ENCODE data around the gene B3GALT4. TPM values are rescaled to one million over a fixed set of nuclear protein-coding genes. Genes with fewer than 3 reads are reported as not detected.

The B3GALT4 gene
- total RNA-seq, 2 donors from 2014 or later = 3.9 to 5.6 TPM

GRCh38 chr6:33241968-33242367 is 35.0 kb upstream of the B3GALT4 start:
- 43 to 56% methylated on average over 3 of the region's 3 CpGs for WGBS, 2 donors
- no peak for ATAC-seq

DNA sequence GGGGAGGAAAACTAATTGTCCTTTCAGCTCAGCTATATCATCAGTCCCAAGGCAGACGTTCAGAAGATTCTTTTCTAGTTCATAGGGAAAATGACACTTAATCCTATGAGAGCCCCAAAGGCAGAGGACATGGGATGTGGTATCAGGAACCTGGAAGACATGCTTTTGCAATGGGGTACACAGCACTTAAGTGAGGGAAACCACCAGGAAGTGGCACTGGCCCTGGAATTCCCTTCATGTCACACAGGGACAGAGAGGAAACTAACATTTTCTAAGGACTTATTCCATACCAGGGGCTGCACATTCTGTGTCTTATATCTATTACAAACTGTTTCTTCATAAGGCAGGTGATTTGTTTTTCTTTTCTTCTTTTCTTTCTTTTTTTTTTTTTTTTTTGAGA is 33.4 kb upstream of the B3GALT4 start:
- TF ChIP-seq POLR2A (IDR thresholded peaks at IDR 0.05) = no peak
- TF ChIP-seq, protein P1, sequence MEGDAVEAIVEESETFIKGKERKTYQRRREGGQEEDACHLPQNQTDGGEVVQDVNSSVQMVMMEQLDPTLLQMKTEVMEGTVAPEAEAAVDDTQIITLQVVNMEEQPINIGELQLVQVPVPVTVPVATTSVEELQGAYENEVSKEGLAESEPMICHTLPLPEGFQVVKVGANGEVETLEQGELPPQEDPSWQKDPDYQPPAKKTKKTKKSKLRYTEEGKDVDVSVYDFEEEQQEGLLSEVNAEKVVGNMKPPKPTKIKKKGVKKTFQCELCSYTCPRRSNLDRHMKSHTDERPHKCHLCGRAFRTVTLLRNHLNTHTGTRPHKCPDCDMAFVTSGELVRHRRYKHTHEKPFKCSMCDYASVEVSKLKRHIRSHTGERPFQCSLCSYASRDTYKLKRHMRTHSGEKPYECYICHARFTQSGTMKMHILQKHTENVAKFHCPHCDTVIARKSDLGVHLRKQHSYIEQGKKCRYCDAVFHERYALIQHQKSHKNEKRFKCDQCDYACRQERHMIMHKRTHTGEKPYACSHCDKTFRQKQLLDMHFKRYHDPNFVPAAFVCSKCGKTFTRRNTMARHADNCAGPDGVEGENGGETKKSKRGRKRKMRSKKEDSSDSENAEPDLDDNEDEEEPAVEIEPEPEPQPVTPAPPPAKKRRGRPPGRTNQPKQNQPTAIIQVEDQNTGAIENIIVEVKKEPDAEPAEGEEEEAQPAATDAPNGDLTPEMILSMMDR (IDR thresholded peaks at IDR 0.05) = no peak
- no peak overlapping the region for H3K4me3 ChIP-seq
- H3K36me3 ChIP-seq (replicated peaks in 1 of 2; ENCODE audit: insufficient read depth in 1 of 2, low read depth in 2 of 2) = no peaks in the 10 kb centered on the region
- no peak overlapping the region for H3K27ac ChIP-seq
- 35 to 36% methylated on average over 1 of the region's 1 CpG for WGBS, 2 donors
- ATAC-seq (no peak), DNase-seq (no peak)
- H3K9me3 ChIP-seq = no peaks in the 10 kb centered on the region
- peaks cover 6% of the 10 kb centered on the region for H3K4me1 ChIP-seq
- H3K27me3 ChIP-seq = no peaks in the 10 kb centered on the region
- intact Hi-C loops (cut with DNase I) = loop anchor here (5.0 to 10.0 kb wide), 2 partner anchors 129 to 236 kb away; partner anchors contain the start of gene HLA-DOA

More at GRCh38 chr6:33241968-33242367, 35.0 kb upstream of the B3GALT4 start:
- Histone ChIP-seq H3K27ac (no peak overlapping the region), H3K9me3 (no peaks in the 10 kb centered on the region), H3K4me1 (no peaks in the 10 kb centered on the region), H3K36me3 (replicated peaks in 1 of 2; ENCODE audit: insufficient read depth in 1 of 2, low read depth in 2 of 2) (no peaks in the 10 kb centered on the region), H3K4me3 (no peak overlapping the region), H3K27me3 (no peaks in the 10 kb centered on the region)
- no peak for DNase-seq
- TF ChIP-seq POLR2A (IDR thresholded peaks at IDR 0.05) = no peak
- TF ChIP-seq, protein P1 (IDR thresholded peaks at IDR 0.05) = no peak
- intact Hi-C loops (cut with DNase I) = loop anchor here (5.0 to 10.0 kb wide), 2 partner anchors 127 to 235 kb away; partner anchors contain the start of gene HLA-DOA

DNA sequence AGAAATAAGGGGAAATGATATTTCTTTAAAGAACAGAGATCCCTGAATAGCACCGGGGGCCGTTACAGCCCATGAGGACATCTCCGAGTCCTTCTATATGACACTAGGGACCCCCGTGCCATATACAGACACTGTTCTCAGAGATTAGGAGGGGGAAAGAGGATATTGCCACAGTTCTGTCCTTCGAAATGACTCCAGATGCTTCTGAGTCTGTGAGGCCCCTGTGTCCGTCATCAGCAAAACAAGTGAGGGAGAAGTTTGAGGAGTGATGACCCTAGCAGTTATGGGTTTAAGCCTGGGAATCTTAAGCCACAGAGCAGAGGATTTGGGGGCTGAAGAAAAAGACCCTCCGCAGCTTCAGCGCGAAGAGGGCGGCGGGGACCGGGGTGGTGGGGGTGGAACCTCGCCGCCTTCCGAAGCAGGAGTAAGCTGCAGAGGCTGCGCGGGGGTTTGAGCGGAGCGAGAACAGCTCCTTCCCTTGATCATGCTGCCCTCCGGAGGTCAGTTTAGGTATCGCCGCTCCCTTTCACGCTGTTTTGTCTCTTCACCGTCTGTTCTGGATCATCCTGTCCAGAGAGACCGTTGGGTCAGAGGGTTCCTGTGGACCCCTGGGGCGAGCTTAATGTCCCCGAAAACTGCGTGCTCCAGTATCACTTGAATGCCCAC is 28.8 kb upstream of the B3GALT4 start:
- no peaks in the 10 kb centered on the region for H3K36me3 ChIP-seq (replicated peaks in 1 of 2; ENCODE audit: insufficient read depth in 1 of 2, low read depth in 2 of 2)
- intact Hi-C loops (cut with DNase I) = loop anchor here (5.0 to 10.0 kb wide), 2 partner anchors 86 to 133 kb away; no protein-coding TSS in a partner anchor
- DNase-seq (peak; percentile 90 to 93 (median 92)), ATAC-seq (peak; percentile 72)
- H3K4me1 ChIP-seq = peaks cover 22% of the 10 kb centered on the region
- no peak for TF ChIP-seq POLR2A (IDR thresholded peaks at IDR 0.05)
- TF ChIP-seq, protein P1 (IDR thresholded peaks at IDR 0.05) = peak; percentile 80 to 99 (median 98)
- H3K27ac ChIP-seq = peak overlapping the region; percentile 71 to 95 (median 89)
- WGBS, 2 donors = 3 to 9% methylated on average over 16 to 28 of the region's 28 CpGs
- no peaks in the 10 kb centered on the region for H3K9me3 ChIP-seq
- no peak overlapping the region for H3K4me3 ChIP-seq
- no peaks in the 10 kb centered on the region for H3K27me3 ChIP-seq

- no peaks in the 10 kb centered on the region for H3K36me3 ChIP-seq (replicated peaks in 1 of 2; ENCODE audit: insufficient read depth in 1 of 2, low read depth in 2 of 2)
- peaks cover 22% of the 10 kb centered on the region for H3K4me1 ChIP-seq
- H3K9me3 ChIP-seq = no peaks in the 10 kb centered on the region
- intact Hi-C loops (cut with DNase I) = loop anchor here (5.0 to 10.0 kb wide), 2 partner anchors 86 to 134 kb away; no protein-coding TSS in a partner anchor
- H3K27ac ChIP-seq = peak overlapping the region; percentile 71 to 95 (median 89)
- peak overlapping the region in 1 of 2 donors; percentile 23 for H3K4me3 ChIP-seq
- peak; percentile 8 for ATAC-seq
- 2 to 3% methylated on average over 16 to 18 of the region's 18 CpGs for WGBS, 2 donors
- DNase-seq = no peak
- no peaks in the 10 kb centered on the region for H3K27me3 ChIP-seq
- TF ChIP-seq, protein P1 (IDR thresholded peaks at IDR 0.05) = no peak
- no peak for TF ChIP-seq POLR2A (IDR thresholded peaks at IDR 0.05)
These were observed 28.3 kb upstream of the B3GALT4 start for GRCh38 chr6:33248643-33248931.
